WTC11 (cell line): ENCODE results near the gene HOXD12. TPM values are rescaled to one million over a fixed set of nuclear protein-coding genes. Genes with fewer than 3 reads are reported as not detected.

ENCODE experiments used
- ATAC-seq: fragments of 200-7000 bp; cut with Tn5 transposase; 2 replicates; pipeline ENCODE4 v1.10.0; 2021; ENCODE audit warnings: mild to moderate bottlenecking, moderate library complexity
- CTCF ChIA-PET: fragments of 300-600 bp; sonication (Branson Sonifier 250); formaldehyde crosslinking; loops from one replicate; lab custom pipeline; 2021; ENCODE audit warnings: antibody characterized with exemption; lab: Charles Lee
- POLR2A ChIA-PET: fragments of 350-600 bp; sonication (Branson Sonifier 250); formaldehyde crosslinking; loops from one replicate; lab custom pipeline; 2021; ENCODE audit warnings: antibody characterized with exemption; lab: Charles Lee
- DNase-seq: peaks from one replicate; pipeline ENCODE4 v3.0.0; 2021; ENCODE audit warnings: low spot score
- H3K27ac Mint-ChIP-seq: 2 replicates; pipeline ENCODE4 v1.8.0; 2021; ENCODE audit warnings: mixed read lengths
- H3K27me3 Mint-ChIP-seq: 2 replicates; pipeline ENCODE4 v1.8.0; 2021; ENCODE audit warnings: low read depth, mild to moderate bottlenecking, moderate library complexity, mixed read lengths
- H3K36me3 Mint-ChIP-seq: 2 replicates; pipeline ENCODE4 v1.8.0; 2021; ENCODE audit warnings: mixed read lengths
- H3K4me1 Mint-ChIP-seq: 2 replicates; pipeline ENCODE4 v1.8.0; 2022; ENCODE audit warnings: mixed read lengths
- H3K4me3 Mint-ChIP-seq: 2 replicates; pipeline ENCODE4 v1.8.0; 2021; ENCODE audit warnings: mild to moderate bottlenecking, moderate library complexity, mixed read lengths
- H3K9me3 Mint-ChIP-seq: 2 replicates; pipeline ENCODE4 v1.8.0; 2021; ENCODE audit warnings: mixed read lengths
- ATF3 ChIP-seq: sonication (generic); formaldehyde crosslinking; conservative IDR thresholded peaks from 2 replicates; pipeline ENCODE4 v1.8.1; 2022; ENCODE audit warnings: mild to moderate bottlenecking, missing genetic modification reagents
- CBFB ChIP-seq: sonication (generic); formaldehyde crosslinking; IDR thresholded peaks from 2 replicates; pipeline ENCODE4 v1.8.1; 2022; ENCODE audit warnings: mild to moderate bottlenecking, low read depth, missing genetic modification reagents
- ELF4 ChIP-seq: sonication (generic); formaldehyde crosslinking; IDR thresholded peaks from 2 replicates; pipeline ENCODE4 v1.8.1; 2022; ENCODE audit warnings: low read depth, mild to moderate bottlenecking, moderate library complexity, missing genetic modification reagents
- FOXJ3 ChIP-seq: sonication (generic); formaldehyde crosslinking; IDR thresholded peaks from 2 replicates; pipeline ENCODE4 v1.9.0; 2021; ENCODE audit warnings: missing genetic modification reagents, mild to moderate bottlenecking, borderline replicate concordance
- FOXP1 ChIP-seq: sonication (generic); formaldehyde crosslinking; IDR thresholded peaks from 2 replicates; pipeline ENCODE4 v1.8.0; 2022; ENCODE audit warnings: missing genetic modification reagents, mild to moderate bottlenecking, moderate library complexity, borderline replicate concordance
- GTF2I ChIP-seq: fragments of 250-450 bp; sonication (Bioruptor Pico); conservative IDR thresholded peaks from 2 replicates; pipeline ENCODE4 v1.4.0; 2021; ENCODE audit warnings: mild to moderate bottlenecking
- HMGA2 ChIP-seq: fragments of 250-450 bp; sonication (Bioruptor Pico); IDR thresholded peaks from 2 replicates; pipeline ENCODE4 v1.4.0; 2021; ENCODE audit warnings: mild to moderate bottlenecking, moderate library complexity
- KAT7 ChIP-seq: sonication (generic); formaldehyde crosslinking; IDR thresholded peaks from 2 replicates; pipeline ENCODE4 v1.8.1; 2023; ENCODE audit warnings: missing genetic modification reagents, mild to moderate bottlenecking, borderline replicate concordance
- MYBL2 ChIP-seq: sonication (generic); formaldehyde crosslinking; IDR thresholded peaks from 2 replicates; pipeline ENCODE4 v1.8.1; 2023; ENCODE audit warnings: mild to moderate bottlenecking, moderate library complexity, missing genetic modification reagents
- NFE2L1 ChIP-seq: sonication (generic); formaldehyde crosslinking; IDR thresholded peaks from 2 replicates; pipeline ENCODE4 v1.8.1; 2023; ENCODE audit warnings: missing genetic modification reagents
- PRRX2 ChIP-seq: fragments of 250-450 bp; sonication (Bioruptor Pico); IDR thresholded peaks from 2 replicates; pipeline ENCODE4 v1.8.0; 2021; ENCODE audit warnings: mild to moderate bottlenecking
- SMAD4 ChIP-seq: sonication (generic); formaldehyde crosslinking; IDR thresholded peaks from 2 replicates; pipeline ENCODE4 v1.8.0; 2022; ENCODE audit warnings: mild to moderate bottlenecking, missing genetic modification reagents
- SOX15 ChIP-seq: fragments of 250-450 bp; sonication (Bioruptor Pico); IDR thresholded peaks from 2 replicates; pipeline ENCODE4 v1.9.0; 2021; ENCODE audit warnings: mild to moderate bottlenecking
- TCF7 ChIP-seq: sonication (generic); formaldehyde crosslinking; IDR thresholded peaks from 2 replicates; pipeline ENCODE4 v1.8.0; 2022; ENCODE audit warnings: mild to moderate bottlenecking, low read depth, missing genetic modification reagents, moderate library complexity
- TEAD1 ChIP-seq: sonication (generic); formaldehyde crosslinking; IDR thresholded peaks from 2 replicates; pipeline ENCODE4 v1.8.0; 2022; ENCODE audit warnings: mild to moderate bottlenecking, missing genetic modification reagents
- ZMAT4 ChIP-seq: fragments of 250-450 bp; sonication (Bioruptor Pico); IDR thresholded peaks from 2 replicates; pipeline ENCODE4 v1.9.0; 2021; ENCODE audit warnings: mild to moderate bottlenecking
- ZNF317 ChIP-seq: sonication (generic); formaldehyde crosslinking; IDR thresholded peaks from 2 replicates; pipeline ENCODE4 v1.8.1; 2023; ENCODE audit warnings: low read depth, mild to moderate bottlenecking, moderate library complexity, missing genetic modification reagents, borderline replicate concordance
- ZNF396 ChIP-seq: fragments of 250-450 bp; sonication (Bioruptor Pico); IDR thresholded peaks from 2 replicates; pipeline ENCODE4 v1.8.0; 2021; ENCODE audit warnings: mild to moderate bottlenecking, moderate library complexity, borderline replicate concordance
- ZSCAN18 ChIP-seq: fragments of 250-450 bp; sonication (Bioruptor Pico); IDR thresholded peaks from 2 replicates; pipeline ENCODE4 v2.1.2; 2022; ENCODE audit warnings: mild to moderate bottlenecking, moderate library complexity
- total RNA-seq: library from RNA; stranded (reverse); gene quantifications from 3 replicates; pipeline ENCODE4 v1.2.3, GENCODE V29; 2021
- TF ChIP-seq, protein P1 (sequence below): fragments of 250-450 bp; sonication (Bioruptor Pico); IDR thresholded peaks from 2 replicates; pipeline ENCODE4 v1.8.0; 2021; ENCODE audit warnings: mild to moderate bottlenecking
- TF ChIP-seq, protein P2 (sequence below): sonication (generic); formaldehyde crosslinking; IDR thresholded peaks from 2 replicates; pipeline ENCODE4 v1.8.0; 2022; ENCODE audit warnings: mild to moderate bottlenecking, missing genetic modification reagents
- TF ChIP-seq, protein P3 (sequence below): sonication (generic); formaldehyde crosslinking; IDR thresholded peaks from 2 replicates; pipeline ENCODE4 v1.8.1; 2023; ENCODE audit warnings: mild to moderate bottlenecking, missing genetic modification reagents, moderate library complexity
- TF ChIP-seq, protein P4 (sequence below): sonication (generic); formaldehyde crosslinking; IDR thresholded peaks from 2 replicates; pipeline ENCODE4 v1.8.0; 2022; ENCODE audit warnings: mild to moderate bottlenecking, missing genetic modification reagents

HOXD12 gene
- total RNA-seq, 1 experiment from 2014 or later: 0.17 TPM

- TF ChIP-seq, protein P1, sequence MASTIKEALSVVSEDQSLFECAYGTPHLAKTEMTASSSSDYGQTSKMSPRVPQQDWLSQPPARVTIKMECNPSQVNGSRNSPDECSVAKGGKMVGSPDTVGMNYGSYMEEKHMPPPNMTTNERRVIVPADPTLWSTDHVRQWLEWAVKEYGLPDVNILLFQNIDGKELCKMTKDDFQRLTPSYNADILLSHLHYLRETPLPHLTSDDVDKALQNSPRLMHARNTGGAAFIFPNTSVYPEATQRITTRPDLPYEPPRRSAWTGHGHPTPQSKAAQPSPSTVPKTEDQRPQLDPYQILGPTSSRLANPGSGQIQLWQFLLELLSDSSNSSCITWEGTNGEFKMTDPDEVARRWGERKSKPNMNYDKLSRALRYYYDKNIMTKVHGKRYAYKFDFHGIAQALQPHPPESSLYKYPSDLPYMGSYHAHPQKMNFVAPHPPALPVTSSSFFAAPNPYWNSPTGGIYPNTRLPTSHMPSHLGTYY (CRISPR knock-in tag): 0 out of 2 replicates have a peak, but pooled peaks have one; percentile 64
- TF ChIP-seq, protein P2, sequence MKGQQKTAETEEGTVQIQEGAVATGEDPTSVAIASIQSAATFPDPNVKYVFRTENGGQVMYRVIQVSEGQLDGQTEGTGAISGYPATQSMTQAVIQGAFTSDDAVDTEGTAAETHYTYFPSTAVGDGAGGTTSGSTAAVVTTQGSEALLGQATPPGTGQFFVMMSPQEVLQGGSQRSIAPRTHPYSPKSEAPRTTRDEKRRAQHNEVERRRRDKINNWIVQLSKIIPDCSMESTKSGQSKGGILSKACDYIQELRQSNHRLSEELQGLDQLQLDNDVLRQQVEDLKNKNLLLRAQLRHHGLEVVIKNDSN (CRISPR knock-in tag): 0 out of 2 replicates have a peak, but pooled peaks have one; percentile 7
- TF ChIP-seq ZSCAN18 (CRISPR knock-in tag) (0 out of 2 replicates have a peak, but pooled peaks have one; percentile 55), ATF3 (CRISPR knock-in tag) (no peak)
These were observed 19.6 kb upstream of the HOXD12 start (continued) for GRCh38 chr2:176079831-176080539.

DNA sequence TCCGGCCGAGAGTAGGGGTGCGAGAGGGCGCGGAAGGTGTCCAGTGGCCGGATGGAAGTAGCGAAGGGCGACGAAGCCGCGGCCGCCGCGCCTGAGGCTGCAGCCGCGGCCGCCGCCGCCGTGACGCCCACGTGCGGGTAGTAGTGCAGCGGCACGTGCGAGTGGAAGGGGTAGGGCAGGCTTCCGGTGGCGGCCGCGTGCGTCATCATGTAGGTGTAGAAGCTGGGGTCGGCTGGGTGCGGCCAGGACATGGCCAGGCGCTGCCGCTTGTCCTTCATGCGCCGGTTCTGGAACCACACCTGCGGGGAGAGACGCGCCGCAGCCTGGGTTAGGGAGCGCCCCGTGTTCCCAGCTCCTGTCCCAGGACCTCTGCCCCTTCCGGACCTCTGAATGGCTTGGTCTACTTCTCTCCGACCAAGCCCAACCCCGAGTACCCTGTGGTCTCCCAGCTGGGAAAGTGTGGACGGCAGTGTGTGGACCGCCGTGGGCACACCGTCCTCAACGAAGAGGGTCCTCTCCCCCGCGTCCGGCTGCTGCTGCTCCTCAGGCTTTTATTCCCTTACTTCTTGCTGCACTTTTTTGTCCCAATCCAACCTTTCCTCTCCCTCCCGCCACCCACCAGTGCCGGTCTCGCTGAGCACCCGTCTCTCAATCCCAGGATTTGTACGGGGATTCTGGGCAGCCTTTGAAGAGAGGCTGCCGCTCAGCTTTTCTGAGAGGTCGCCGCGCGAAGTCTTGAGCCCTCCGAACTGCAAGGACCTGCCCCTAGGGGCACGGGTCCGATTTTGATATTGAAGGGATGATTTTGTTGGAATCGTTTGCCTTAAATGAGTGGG, 18.8 kb upstream of the HOXD12 start:
- Mint-ChIP-seq H3K27me3 (peaks cover 98% of the 10 kb centered on the region), H3K27ac (no peak overlapping the region), H3K36me3 (peaks cover 3% of the 10 kb centered on the region; the same call in 1 of the 2 replicates), H3K4me3 (peak overlapping the region; percentile 63), H3K9me3 (no peaks in the 10 kb centered on the region), H3K4me1 (peaks cover 47% of the 10 kb centered on the region)
- DNase-seq (peak; percentile 59), ATAC-seq (peak; percentile 4)
- ChIA-PET CTCF (interaction anchor here (0.6 to 4.6 kb wide), 14 partner anchors 9 to 1384 kb away, joined by 3 to 56 read pairs (median 4); partner anchors contain the start of gene HOXD13), POLR2A (no interaction called here)
- TF ChIP-seq ELF4 (CRISPR knock-in tag) (no peak), SOX15 (no peak), NFE2L1 (CRISPR knock-in tag) (no peak), HMGA2 (CRISPR knock-in tag) (no peak), ZSCAN18 (CRISPR knock-in tag) (no peak), FOXP1 (peak; percentile 75), MYBL2 (no peak), GTF2I (CRISPR knock-in tag) (no peak), ZMAT4 (CRISPR knock-in tag) (no peak), TEAD1 (CRISPR knock-in tag) (no peak), CBFB (no peak), PRRX2 (CRISPR knock-in tag) (no peak), KAT7 (CRISPR knock-in tag) (no peak), TCF7 (0 out of 2 replicates have a peak, but pooled peaks have one; percentile 49), ZNF317 (no peak), SMAD4 (no peak), FOXJ3 (CRISPR knock-in tag) (no peak), ZNF396 (CRISPR knock-in tag) (no peak)
- TF ChIP-seq, protein P2 (CRISPR knock-in tag): peak; percentile 5; the same call in 1 of the 2 replicates
- TF ChIP-seq, protein P3, sequence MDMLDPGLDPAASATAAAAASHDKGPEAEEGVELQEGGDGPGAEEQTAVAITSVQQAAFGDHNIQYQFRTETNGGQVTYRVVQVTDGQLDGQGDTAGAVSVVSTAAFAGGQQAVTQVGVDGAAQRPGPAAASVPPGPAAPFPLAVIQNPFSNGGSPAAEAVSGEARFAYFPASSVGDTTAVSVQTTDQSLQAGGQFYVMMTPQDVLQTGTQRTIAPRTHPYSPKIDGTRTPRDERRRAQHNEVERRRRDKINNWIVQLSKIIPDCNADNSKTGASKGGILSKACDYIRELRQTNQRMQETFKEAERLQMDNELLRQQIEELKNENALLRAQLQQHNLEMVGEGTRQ (CRISPR knock-in tag): no peak
- TF ChIP-seq, protein P4, sequence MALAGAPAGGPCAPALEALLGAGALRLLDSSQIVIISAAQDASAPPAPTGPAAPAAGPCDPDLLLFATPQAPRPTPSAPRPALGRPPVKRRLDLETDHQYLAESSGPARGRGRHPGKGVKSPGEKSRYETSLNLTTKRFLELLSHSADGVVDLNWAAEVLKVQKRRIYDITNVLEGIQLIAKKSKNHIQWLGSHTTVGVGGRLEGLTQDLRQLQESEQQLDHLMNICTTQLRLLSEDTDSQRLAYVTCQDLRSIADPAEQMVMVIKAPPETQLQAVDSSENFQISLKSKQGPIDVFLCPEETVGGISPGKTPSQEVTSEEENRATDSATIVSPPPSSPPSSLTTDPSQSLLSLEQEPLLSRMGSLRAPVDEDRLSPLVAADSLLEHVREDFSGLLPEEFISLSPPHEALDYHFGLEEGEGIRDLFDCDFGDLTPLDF (CRISPR knock-in tag): no peak
